ENCODE data around the gene ZNF552.
"Not testable (repeated sequence)": the region's sequence is repeated elsewhere in the genome, so short reads cannot be mapped to it uniquely, and the experiment has no call there.

GRCh38 chr19:57862351-57862750 is 47.6 kb upstream of the ZNF552 start:
- not testable (repeated sequence) for TF ChIP-seq JUN (CRISPR knock-in tag; IDR thresholded peaks at IDR 0.05); CTCF (IDR thresholded peaks at IDR 0.05); ESRRA (CRISPR knock-in tag; IDR thresholded peaks at IDR 0.05; ENCODE audit: borderline replicate concordance); CREM (CRISPR knock-in tag; IDR thresholded peaks at IDR 0.05); FOXP4 (CRISPR knock-in tag; IDR thresholded peaks at IDR 0.05)
